GM12878 (cell line): Measurements from ENCODE around the gene LRRC8D. TPM values are rescaled to one million over a fixed set of nuclear protein-coding genes. Genes with fewer than 3 reads are reported as not detected.

Source experiments
- ATAC-seq: fragments of 200-7000 bp; cut with Tn5 transposase; 3 replicates; pipeline ENCODE4 v1.9.1; 2020; ENCODE audit warnings: mild to moderate bottlenecking, moderate library complexity
- BruUV-seq: library from RNA; stranded (reverse); fragments of 400-500 nt; replicated peaks from 2 replicates; lab custom pipeline; 2021; lab: Mats Ljungman, UMichigan
- CTCF ChIA-PET: fragments of 300-600 bp; sonication (Branson Sonifier 250); formaldehyde crosslinking; extraction: SDS; loops from one replicate; lab custom pipeline; 2021; ENCODE audit warnings: inconsistent platforms; lab: Yijun Ruan, JAX
- POLR2A ChIA-PET: fragments of 350-600 bp; formaldehyde crosslinking; extraction: SDS; loops from one replicate; lab custom pipeline; 2021; ENCODE audit warnings: inconsistent platforms; lab: Charles Lee
- RAD21 ChIA-PET: fragments of 300-600 bp; sonication (Branson Sonifier 250); formaldehyde crosslinking; loops from one replicate; lab custom pipeline; 2023; ENCODE audit warnings: antibody characterized with exemption; ENCODE audit not compliant: unreplicated experiment; lab: Charles Lee
- SMC1A ChIA-PET: fragments of 300-600 bp; sonication (Branson Sonifier 250); formaldehyde crosslinking; loops from one replicate; lab custom pipeline; 2023; ENCODE audit not compliant: unreplicated experiment, uncharacterized antibody; lab: Charles Lee
- DNase-seq: peaks from one replicate; pipeline ENCODE4 v3.0.0-alpha.2; 2011; ENCODE audit warnings: low read depth, low spot score
- FAIRE-seq: peaks from 3 replicates; lab custom pipeline; 2011; peaks lifted over from hg19 to GRCh38; lab: Jason Lieb, UNC
- H2AFZ ChIP-seq: 2 replicates; pipeline ENCODE4 v1.6.0; 2011; ENCODE audit warnings: low read depth, low read length, control low read depth; ENCODE audit not compliant: control insufficient read depth
- H3K27ac ChIP-seq: 2 replicates; pipeline ENCODE4 v1.5.1; 2011; ENCODE audit warnings: control low read depth; ENCODE audit not compliant: control insufficient read depth, insufficient read depth
- H3K27me3 ChIP-seq, 2 experiments: replicated peaks in 1 of 2; 2 replicates each; pipeline versions ENCODE4 v1.6.0 to v1.6.1; 2011; ENCODE audit warnings: low read length in 1 of 2; ENCODE audit not compliant: control insufficient read depth in 2 of 2, insufficient read depth in 2 of 2
- H3K36me3 ChIP-seq, 2 experiments: 2 replicates each; pipeline ENCODE4 v1.5.1; 2011; ENCODE audit warnings: low read length in 1 of 2; ENCODE audit not compliant: control insufficient read depth in 2 of 2, insufficient read depth in 2 of 2
- H3K4me1 ChIP-seq: 2 replicates; pipeline ENCODE4 v1.6.1; 2011; ENCODE audit warnings: mild to moderate bottlenecking, low read length, moderate library complexity, mixed read lengths; ENCODE audit not compliant: control insufficient read depth, insufficient read depth
- H3K4me2 ChIP-seq: 2 replicates; pipeline ENCODE4 v1.6.0; 2011; ENCODE audit warnings: control low read depth; ENCODE audit not compliant: control insufficient read depth, insufficient read depth
- H3K4me3 ChIP-seq: fragments of 200-600 bp; sonication (generic); 2 replicates; pipeline ENCODE4 v1.5.1; 2016
- H3K79me2 ChIP-seq: 2 replicates; pipeline ENCODE4 v1.6.0; 2011; ENCODE audit warnings: low read length; ENCODE audit not compliant: control insufficient read depth, insufficient read depth
- H3K9ac ChIP-seq: 2 replicates; pipeline ENCODE4 v1.8.0; 2011; ENCODE audit warnings: low read length, control low read depth, mixed read lengths; ENCODE audit not compliant: control insufficient read depth, insufficient read depth
- H3K9me3 ChIP-seq: replicated peaks from 3 replicates; pipeline ENCODE4 v1.5.1; 2011; ENCODE audit warnings: mild to moderate bottlenecking, low read length; ENCODE audit not compliant: control insufficient read depth, insufficient read depth
- H4K20me1 ChIP-seq: 2 replicates; pipeline ENCODE4 v1.6.0; 2011; ENCODE audit not compliant: control insufficient read depth, insufficient read depth
- CBX5 ChIP-seq: sonication (generic); IDR thresholded peaks from 2 replicates; pipeline ENCODE4 v1.6.1; 2016; ENCODE audit warnings: low read depth, moderate library complexity, mild to moderate bottlenecking, inconsistent platforms
- EP300 ChIP-seq, 2 experiments: fragments of 150-350 bp in 1 of 2; IDR thresholded peaks; 2 replicates each; pipeline ENCODE4 v1.6.1; 2011 to 2012; ENCODE audit warnings: low read depth in 2 of 2, low read length in 2 of 2, borderline replicate concordance in 1 of 2, improper control_type of control experiment in 1 of 2, inconsistent platforms in 1 of 2; ENCODE audit not compliant: control insufficient read depth in 1 of 2
- FOS ChIP-seq: IDR thresholded peaks from 3 replicates; pipeline ENCODE4 v1.6.1; 2011; ENCODE audit warnings: borderline replicate concordance; ENCODE audit not compliant: insufficient read length; ENCODE audit errors: extremely low read depth
- NBN ChIP-seq: fragments of 450-650 bp; IDR thresholded peaks from 2 replicates; pipeline ENCODE4 v1.6.1; 2016
- NFYB ChIP-seq: IDR thresholded peaks from 2 replicates; pipeline ENCODE4 v1.6.1; 2011; ENCODE audit warnings: low read depth, mild to moderate bottlenecking, low read length, improper control_type of control experiment, moderate library complexity; ENCODE audit not compliant: insufficient read depth
- NR2C1 ChIP-seq: fragments of 450-650 bp; IDR thresholded peaks from 2 replicates; pipeline ENCODE4 v1.6.1; 2017; ENCODE audit warnings: antibody characterized with exemption, mild to moderate bottlenecking, moderate library complexity
- POLR2AphosphoS5 ChIP-seq: IDR thresholded peaks from 2 replicates; pipeline ENCODE4 v1.6.1; 2011; ENCODE audit warnings: mild to moderate bottlenecking, low read length, inconsistent platforms
- REST ChIP-seq: IDR thresholded peaks from 2 replicates; pipeline ENCODE4 v1.6.1; 2012; ENCODE audit warnings: mild to moderate bottlenecking, low read depth, low read length
- RUNX3 ChIP-seq: IDR thresholded peaks from 2 replicates; pipeline ENCODE4 v1.6.1; 2012; ENCODE audit warnings: low read length, inconsistent platforms
- SMAD1 ChIP-seq: fragments of 450-650 bp; IDR thresholded peaks from 2 replicates; pipeline ENCODE4 v1.6.1; 2018; ENCODE audit warnings: mild to moderate bottlenecking, low read depth; ENCODE audit not compliant: partially characterized antibody
- SMC3 ChIP-seq: IDR thresholded peaks from 2 replicates; pipeline ENCODE4 v1.6.1; 2011; ENCODE audit warnings: low read length, improper control_type of control experiment, borderline replicate concordance
- TBL1XR1 ChIP-seq: IDR thresholded peaks from 2 replicates; pipeline ENCODE4 v1.6.1; 2012; ENCODE audit warnings: low read depth, low read length, improper control_type of control experiment
- whole genome bisulfite sequencing: methylation state at CpG from one replicate; pipeline ENCODE4 v1.1.6; 2016; ENCODE audit warnings: low lambda C conversion rate; ENCODE audit not compliant: insufficient replicate concordance, insufficient coverage; ENCODE audit errors: missing lambda C conversion rate; 5-methylcytosine and 5-hydroxymethylcytosine counted together
- in situ Hi-C: fragments of 300-500 bp; cut with MboI; formaldehyde crosslinking; loops from 9 replicates; pipeline ENCODE4 v1.14.3; 2018; ENCODE audit warnings: mixed read lengths
- intact Hi-C: fragments of 100-400 bp; cut with micrococcal nuclease; formaldehyde crosslinking; loops from one replicate; pipeline ENCODE4 v1.14.2; 2022; ENCODE audit not compliant: unreplicated experiment
- polyA plus RNA-seq, 11 experiments: library from polyadenylated mRNA; depleted of rRNA in 4 of 11; unstranded in 6 of 11; stranded (reverse) in 5 of 11; fragments of >200 nt; fragmentation: Nextera tagmentation in 4 of 11; fragmentation: Illumina TruSeq in 1 of 11; extraction: Ambion mirVana in 4 of 11; extraction: Trizol in 1 of 11; gene quantifications; 1 replicate in 1 of 11; 2 replicates in 10 of 11; pipeline versions ENCODE4 v1.2.1 to v1.2.3, GENCODE V29; 2011 to 2016; ENCODE audit warnings: inconsistent platforms in 2 of 11, missing spikeins in 2 of 11, low read depth in 1 of 11
- total RNA-seq, 4 experiments: library from RNA; depleted of rRNA in 3 of 4; stranded (reverse); fragments of >200 nt in 3 of 4; fragmentation: Illumina TruSeq in 1 of 4; extraction: Trizol in 1 of 4; gene quantifications; 2 replicates each; pipeline versions ENCODE4 v1.2.1 to v1.2.3, GENCODE V29; 2013 to 2021

Gene LRRC8D
- total and polyA plus RNA-seq, 10 of the 15 experiments (the other 5 are each of a cell fraction or from before 2014, with no cell fraction given) = 5.6 to 44.1 (median 26.8) TPM

GRCh38 chr1:89827330-89827729, 6.5 kb downstream of the LRRC8D start:
- no peaks in the 10 kb centered on the region for H4K20me1 ChIP-seq
- H3K36me3 ChIP-seq = no peaks in the 10 kb centered on the region
- ChIA-PET SMC1A (no interaction called here), POLR2A (interaction anchor here (0.6 to 2.4 kb wide), 3 partner anchors 15 to 91 kb away, joined by 3 to 9 read pairs (median 4); no protein-coding TSS in a partner anchor), RAD21 (interaction anchor here (0.9 kb wide), 1 partner anchor 189 kb away, joined by 3 read pairs; no protein-coding TSS in a partner anchor), CTCF (interaction anchor here (1.6 kb wide), 1 partner anchor 16 kb away, joined by 3 read pairs; no protein-coding TSS in a partner anchor)
- no peak overlapping the region for H3K4me3 ChIP-seq
- peaks cover 5% of the 10 kb centered on the region for H3K4me1 ChIP-seq
- H3K79me2 ChIP-seq = peaks cover 3% of the 10 kb centered on the region
- ATAC-seq (no peak), FAIRE-seq (no peak), DNase-seq (no peak)
- BruUV-seq = no TSS peak
- in situ Hi-C loops = no loop called here
- no peaks in the 10 kb centered on the region for H3K27me3 ChIP-seq
- TF ChIP-seq SMC3 = no peak
- TF ChIP-seq CBX5 = no peak
- TF ChIP-seq POLR2AphosphoS5 = no peak
- TF ChIP-seq FOS = no peak
- TF ChIP-seq NR2C1 = no peak
- no peak for TF ChIP-seq TBL1XR1
- no peak for TF ChIP-seq NFYB
- H3K27ac ChIP-seq = no peak overlapping the region
- 87% methylated on average over 3 of the region's 3 CpGs for WGBS
- no peak overlapping the region for H3K9ac ChIP-seq
- H3K9me3 ChIP-seq = no peaks in the 10 kb centered on the region
- no peak overlapping the region for H2AFZ ChIP-seq
- intact Hi-C loops = no loop called here
- no peak overlapping the region for H3K4me2 ChIP-seq

- ChIA-PET RAD21 (interaction anchor here (0.9 kb wide), 1 partner anchor 190 kb away, joined by 3 read pairs; no protein-coding TSS in a partner anchor), SMC1A (interaction anchor here (1.0 kb wide), 1 partner anchor 159 kb away, joined by 3 read pairs; no protein-coding TSS in a partner anchor), POLR2A (interaction anchor here (0.6 to 2.4 kb wide), 2 partner anchors 14 to 121 kb away, joined by 3 to 9 read pairs; no protein-coding TSS in a partner anchor), CTCF (interaction anchor here (0.8 to 1.6 kb wide), 4 partner anchors 14 to 158 kb away, joined by 3 to 4 read pairs (median 3); no protein-coding TSS in a partner anchor)
- H4K20me1 ChIP-seq = no peaks in the 10 kb centered on the region
- no peak overlapping the region for H3K4me2 ChIP-seq
- H3K9ac ChIP-seq = no peak overlapping the region
- H3K36me3 ChIP-seq = no peaks in the 10 kb centered on the region
- H2AFZ ChIP-seq = no peak overlapping the region
- no peaks in the 10 kb centered on the region; the same call in 1 of the 2 replicates for H3K4me1 ChIP-seq
- H3K27ac ChIP-seq = no peak overlapping the region
- intact Hi-C loops = no loop called here
- no peak overlapping the region for H3K4me3 ChIP-seq
- H3K9me3 ChIP-seq = no peaks in the 10 kb centered on the region
- FAIRE-seq (no peak), DNase-seq (no peak), ATAC-seq (no peak)
- H3K79me2 ChIP-seq = no peaks in the 10 kb centered on the region; the same call in none of the 2 replicates
- BruUV-seq = no TSS peak
- in situ Hi-C loops = no loop called here
- H3K27me3 ChIP-seq = no peaks in the 10 kb centered on the region
- WGBS = 100% methylated on average over 1 of the region's 1 CpG
- TF ChIP-seq REST (no peak), EP300 (IDR thresholded peaks at IDR 0.05; ENCODE audit: borderline replicate concordance in 1 of 2, control insufficient read depth in 1 of 2, low read depth in 2 of 2, low read length in 2 of 2) (no peak), RUNX3 (no peak), NBN (no peak), SMAD1 (no peak)
Measured at GRCh38 chr1:89827902-89828301, 7.1 kb downstream of the LRRC8D start.
